Dendritic cell treated with granulocyte-macrophage colony-stimulating factor and Interleukin-4, amounts not matched to agents 40 ng/mL and 50 ng/mL, for 4 days (primary cell): ENCODE results near the gene TRANK1.
"Not testable (repeated sequence)": the region's sequence is repeated elsewhere in the genome, so short reads cannot be mapped to it uniquely, and the experiment has no call there.

Experiments
- H3K27ac Mint-ChIP-seq: one replicate; pipeline ENCODE4 v1.8.0; 2022; ENCODE audit warnings: mild to moderate bottlenecking, mixed read lengths
- H3K27me3 Mint-ChIP-seq: one replicate; pipeline ENCODE4 v1.8.0; 2022; ENCODE audit warnings: mild to moderate bottlenecking, mixed read lengths
- H3K36me3 Mint-ChIP-seq: one replicate; pipeline ENCODE4 v1.8.0; 2022; ENCODE audit warnings: low read depth, mixed read lengths
- H3K4me1 Mint-ChIP-seq: one replicate; pipeline ENCODE4 v1.8.0; 2022; ENCODE audit warnings: low read depth, mixed read lengths
- H3K4me3 Mint-ChIP-seq: one replicate; pipeline ENCODE4 v1.8.0; 2022; ENCODE audit warnings: mild to moderate bottlenecking, moderate library complexity, mixed read lengths
- H3K9me3 Mint-ChIP-seq: one replicate; pipeline ENCODE4 v1.8.0; 2022; ENCODE audit warnings: mixed read lengths
- intact Hi-C: fragments of 100-400 bp; cut with micrococcal nuclease; formaldehyde crosslinking; loops from one replicate; pipeline ENCODE4 v1.15.0; 2022

TRANK1 gene

DNA sequence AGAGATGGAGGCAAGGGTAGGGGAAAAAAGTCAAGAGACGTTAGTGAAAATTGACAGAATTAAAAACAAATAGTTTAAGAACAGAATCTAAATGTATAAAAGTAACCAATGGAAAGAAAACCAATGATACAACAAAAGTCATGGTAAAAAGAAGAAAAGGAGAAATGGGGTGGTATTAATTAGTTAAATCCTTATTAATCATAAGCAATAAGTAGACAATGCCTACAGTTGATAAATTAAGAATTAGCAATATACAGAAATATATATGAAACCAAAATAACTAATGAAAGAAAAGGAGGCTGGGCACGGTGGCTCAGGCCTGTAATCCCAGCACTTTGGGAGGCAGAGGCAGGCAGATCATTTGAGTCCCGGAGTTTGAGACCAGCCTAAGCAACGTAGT, 24.2 kb upstream of the TRANK1 start:
- Mint-ChIP-seq H3K36me3 (no peaks in the 10 kb centered on the region), H3K9me3 (no peaks in the 10 kb centered on the region), H3K4me1 (peaks cover 40% of the 10 kb centered on the region), H3K4me3 (no peak overlapping the region), H3K27me3 (no peaks in the 10 kb centered on the region), H3K27ac (peak overlapping the region; percentile 85)
- intact Hi-C loops, result no loop called here

DNA sequence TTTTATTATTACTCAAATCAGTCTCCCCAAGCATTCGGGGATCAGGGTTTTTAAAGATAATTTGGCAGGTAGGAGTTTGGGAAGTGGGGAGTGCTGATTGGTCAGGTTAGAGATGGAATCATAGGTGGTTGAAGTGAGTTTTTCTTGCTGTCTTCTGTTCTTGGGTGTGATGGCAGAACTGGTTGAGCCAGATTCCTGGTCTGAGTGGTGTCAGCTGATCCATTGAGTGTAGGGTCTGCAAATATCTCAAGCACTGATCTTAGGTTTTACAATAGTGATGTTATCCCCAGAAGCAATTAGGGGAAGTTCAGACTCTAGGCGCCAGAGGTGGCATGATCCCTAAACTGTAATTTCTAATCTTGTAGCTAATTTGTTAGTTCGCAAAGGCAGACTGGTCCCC, 20.6 kb upstream of the TRANK1 start:
- no peak overlapping the region for H3K27ac Mint-ChIP-seq

DNA sequence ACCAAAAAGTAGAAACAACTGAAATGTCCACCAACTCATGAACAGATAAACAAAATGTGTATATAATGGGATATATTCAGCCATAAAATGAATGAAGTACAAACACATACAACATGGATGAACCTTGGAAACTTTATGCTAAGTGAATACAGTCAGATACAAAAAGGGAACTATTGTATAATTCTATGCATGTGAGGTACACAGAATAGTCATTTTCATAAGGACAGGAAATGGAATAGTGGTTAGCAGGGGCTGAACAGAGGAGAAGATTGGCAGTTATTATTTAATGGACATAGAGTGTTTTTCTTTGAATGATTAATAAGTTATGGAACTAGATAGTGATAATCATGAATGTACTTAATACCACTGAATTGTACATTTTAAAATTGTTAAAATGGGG, 20.0 kb upstream of the TRANK1 start:
- peaks cover 25% of the 10 kb centered on the region for H3K4me1 Mint-ChIP-seq
- no peaks in the 10 kb centered on the region for H3K9me3 Mint-ChIP-seq
- no peaks in the 10 kb centered on the region for H3K27me3 Mint-ChIP-seq
- no peak overlapping the region for H3K4me3 Mint-ChIP-seq
- no peak overlapping the region for H3K27ac Mint-ChIP-seq
- intact Hi-C loops, result no loop called here
- no peaks in the 10 kb centered on the region for H3K36me3 Mint-ChIP-seq

More for the DNA sequence above, 20.6 kb upstream of the TRANK1 start:
- intact Hi-C loops, result no loop called here
- Mint-ChIP-seq H3K9me3 (no peaks in the 10 kb centered on the region), H3K36me3 (no peaks in the 10 kb centered on the region), H3K4me1 (peaks cover 29% of the 10 kb centered on the region), H3K27me3 (no peaks in the 10 kb centered on the region), H3K4me3 (no peak overlapping the region)

DNA sequence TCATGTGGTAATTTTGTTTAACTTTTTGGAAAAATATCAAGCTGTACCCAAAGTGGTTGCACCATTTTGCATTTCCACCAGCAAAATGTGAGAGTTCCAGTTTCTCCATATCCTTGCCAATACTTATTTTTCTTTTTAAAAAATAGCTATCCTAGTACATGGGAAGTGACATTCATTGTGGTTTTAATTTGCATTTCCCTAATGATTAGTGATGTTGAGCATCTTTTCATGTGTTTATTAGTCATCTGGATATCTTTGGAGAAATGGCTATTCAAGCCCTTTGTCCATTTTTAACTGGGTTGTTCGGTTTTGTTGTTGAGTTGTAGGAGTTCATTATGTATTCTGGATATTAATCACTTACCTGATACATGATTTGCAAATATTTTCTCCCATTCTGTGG, 19.5 kb upstream of the TRANK1 start:
- Mint-ChIP-seq H3K27ac (no peak overlapping the region), H3K36me3 (no peaks in the 10 kb centered on the region), H3K4me3 (no peak overlapping the region), H3K9me3 (no peaks in the 10 kb centered on the region), H3K27me3 (no peaks in the 10 kb centered on the region), H3K4me1 (peaks cover 20% of the 10 kb centered on the region)
- intact Hi-C loops, result no loop called here

DNA sequence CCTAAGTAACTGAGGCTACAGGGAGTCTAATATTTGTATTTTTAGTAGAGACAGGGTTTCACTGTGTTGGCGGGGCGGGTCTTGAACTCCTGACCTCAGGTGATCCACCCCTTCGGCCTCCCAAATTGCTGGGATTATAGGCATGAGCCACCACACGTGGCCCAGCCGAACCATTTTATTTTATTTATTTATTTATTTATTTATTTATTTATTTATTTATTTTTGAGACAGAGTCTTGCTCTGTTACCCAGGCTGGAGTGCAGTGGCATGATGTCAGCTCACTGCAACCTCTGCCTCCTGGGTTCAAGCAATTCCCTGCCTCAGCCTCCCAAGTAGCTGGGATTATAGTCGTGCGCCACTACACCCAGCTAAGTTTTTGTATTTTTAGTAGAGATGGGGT, 18.2 kb upstream of the TRANK1 start:
- H3K9me3 Mint-ChIP-seq, H3K27ac Mint-ChIP-seq, H3K36me3 Mint-ChIP-seq, H3K27me3 Mint-ChIP-seq, intact Hi-C loops, H3K4me3 Mint-ChIP-seq: not testable (repeated sequence)
- H3K4me1 Mint-ChIP-seq, result peaks cover 20% of the 10 kb centered on the region

DNA sequence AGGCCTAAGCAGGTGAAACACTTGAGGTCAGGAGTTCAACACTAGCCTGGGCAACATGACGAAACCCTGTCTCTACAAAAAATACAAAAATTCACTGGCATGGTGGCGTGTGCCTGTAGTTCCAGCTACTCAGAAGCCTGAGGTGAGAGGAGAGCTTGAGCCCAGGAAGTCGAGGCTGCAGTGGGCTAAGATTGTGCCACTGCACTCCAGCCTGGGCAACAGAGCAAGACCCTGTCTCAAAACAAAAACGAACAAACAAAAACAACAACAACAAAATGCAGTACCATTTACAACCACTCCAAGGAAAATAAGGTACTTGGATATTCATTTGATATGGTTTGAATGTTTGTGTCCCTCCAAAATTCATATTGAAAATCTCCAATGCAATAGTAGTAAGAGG, 15.6 kb upstream of the TRANK1 start:
- no peaks in the 10 kb centered on the region for H3K27me3 Mint-ChIP-seq
- H3K27ac Mint-ChIP-seq, result no peak overlapping the region
- H3K36me3 Mint-ChIP-seq, result no peaks in the 10 kb centered on the region
- no peak overlapping the region for H3K4me3 Mint-ChIP-seq
- intact Hi-C loops, result no loop called here
- H3K9me3 Mint-ChIP-seq, result no peaks in the 10 kb centered on the region
- peaks cover 27% of the 10 kb centered on the region for H3K4me1 Mint-ChIP-seq

DNA sequence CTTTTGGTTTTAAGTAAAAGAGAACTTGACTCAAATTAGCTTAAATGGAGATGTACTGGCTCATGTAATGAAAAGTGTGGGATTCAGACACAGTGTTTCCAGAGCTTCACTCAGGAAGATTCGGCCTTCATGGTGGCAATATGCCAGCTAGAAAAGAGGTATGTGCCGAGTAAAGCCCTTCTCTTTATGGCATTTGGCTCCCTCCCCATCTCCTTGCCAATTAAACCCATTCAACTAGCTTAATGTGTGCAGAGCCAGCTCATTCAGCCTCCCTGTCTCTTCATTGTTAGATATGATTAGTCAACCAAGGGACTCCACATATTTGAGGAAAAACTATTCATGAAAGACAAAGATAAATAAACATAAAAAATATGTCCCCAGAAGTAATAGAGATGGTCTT, 15.0 kb upstream of the TRANK1 start:
- Mint-ChIP-seq H3K9me3 (no peaks in the 10 kb centered on the region), H3K4me3 (no peak overlapping the region), H3K4me1 (peaks cover 21% of the 10 kb centered on the region), H3K27ac (no peak overlapping the region), H3K27me3 (no peaks in the 10 kb centered on the region), H3K36me3 (no peaks in the 10 kb centered on the region)
- intact Hi-C loops, result no loop called here

DNA sequence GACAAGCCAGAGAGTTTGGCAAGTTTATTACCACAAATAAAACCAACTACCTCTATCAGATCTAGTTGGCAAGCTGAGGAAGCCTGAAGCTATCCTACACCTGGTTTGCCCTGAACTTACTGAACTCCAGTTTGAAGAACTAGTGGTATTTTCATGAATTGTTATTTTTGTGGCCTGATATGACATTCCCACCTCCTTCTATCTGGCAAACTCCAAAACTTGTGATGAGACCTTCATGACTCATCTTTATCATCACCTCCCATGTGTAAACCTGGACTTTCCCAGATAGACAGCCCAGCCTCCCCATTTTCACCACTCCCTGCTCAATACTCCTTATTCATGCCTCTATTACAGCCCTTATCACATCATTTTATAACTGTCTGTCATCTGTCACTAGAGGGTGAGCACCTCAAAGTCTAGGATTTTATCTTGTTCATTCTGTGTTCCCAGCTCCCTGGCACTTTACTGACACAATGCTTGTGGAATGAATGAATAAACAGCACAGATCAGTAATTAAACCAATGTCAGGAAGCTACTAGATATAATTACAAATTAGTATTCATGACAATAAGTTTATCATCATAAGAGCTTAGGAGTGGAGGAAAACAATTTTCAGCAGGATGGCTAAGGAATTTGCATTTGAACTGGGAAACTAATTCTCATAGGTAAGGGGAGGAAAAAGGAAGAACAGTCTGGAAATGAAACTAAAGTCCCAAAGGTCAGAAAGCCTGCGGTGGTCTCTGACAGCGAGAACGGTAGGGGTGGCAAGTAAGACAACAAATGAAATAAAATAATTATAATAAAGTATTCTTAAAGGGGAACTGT, 13.2 kb upstream of the TRANK1 start:
- Mint-ChIP-seq H3K36me3 (no peaks in the 10 kb centered on the region), H3K27ac (no peak overlapping the region), H3K4me1 (peaks cover 15% of the 10 kb centered on the region), H3K4me3 (no peak overlapping the region), H3K27me3 (no peaks in the 10 kb centered on the region), H3K9me3 (no peaks in the 10 kb centered on the region)
- intact Hi-C loops, result loop anchor here (1.0 kb wide), 2 partner anchors 54 to 229 kb away; no protein-coding TSS in a partner anchor

DNA sequence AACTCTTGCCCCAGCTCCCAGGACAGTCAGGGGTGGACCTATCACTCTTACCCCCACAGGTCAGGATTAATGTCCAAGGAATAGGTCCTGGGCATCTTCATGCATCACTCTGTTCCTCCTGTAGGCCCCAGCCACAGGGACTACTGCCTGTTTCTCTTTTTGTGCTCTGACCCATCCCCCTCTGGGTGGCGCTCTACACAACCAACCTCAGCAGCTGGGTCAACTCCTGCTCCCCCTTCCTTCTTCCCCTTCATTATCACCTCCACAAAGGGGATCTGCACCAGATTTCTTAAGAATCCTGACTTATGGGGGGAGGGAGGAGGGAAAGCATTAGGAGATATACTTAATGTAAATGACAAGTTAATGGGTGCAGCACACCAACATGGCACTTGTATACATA, 12.2 kb upstream of the TRANK1 start:
- no peak overlapping the region for H3K4me3 Mint-ChIP-seq
- intact Hi-C loops, result no loop called here

DNA sequence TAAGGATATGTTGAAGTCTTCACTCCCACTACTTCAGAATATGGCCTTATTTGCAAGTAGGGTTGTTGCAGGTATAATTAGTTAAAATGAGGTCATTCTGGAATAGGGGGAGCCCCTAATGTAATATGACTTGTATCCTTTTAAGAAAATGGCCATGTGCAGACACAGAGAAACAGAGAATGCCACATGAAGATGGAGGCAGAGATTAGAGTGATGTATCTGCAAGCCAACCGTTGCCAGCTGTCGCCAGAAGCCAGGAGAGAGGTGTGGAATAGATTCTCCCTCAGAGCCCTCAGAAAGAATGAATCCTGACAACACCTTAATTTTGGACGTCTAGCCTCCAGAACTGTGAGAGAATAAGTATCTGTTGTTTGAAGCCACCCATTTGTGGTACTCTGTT, 11.3 kb upstream of the TRANK1 start:
- H3K27ac Mint-ChIP-seq, result no peak overlapping the region
- H3K27me3 Mint-ChIP-seq, result no peaks in the 10 kb centered on the region
- H3K9me3 Mint-ChIP-seq, result no peaks in the 10 kb centered on the region
- no peaks in the 10 kb centered on the region for H3K36me3 Mint-ChIP-seq
- intact Hi-C loops, result no loop called here
- H3K4me1 Mint-ChIP-seq, result peaks cover 15% of the 10 kb centered on the region
- no peak overlapping the region for H3K4me3 Mint-ChIP-seq

More for the DNA sequence above, 12.2 kb upstream of the TRANK1 start:
- no peaks in the 10 kb centered on the region for H3K9me3 Mint-ChIP-seq
- peaks cover 15% of the 10 kb centered on the region for H3K4me1 Mint-ChIP-seq
- H3K27ac Mint-ChIP-seq, result no peak overlapping the region
- H3K27me3 Mint-ChIP-seq, result no peaks in the 10 kb centered on the region
- no peaks in the 10 kb centered on the region for H3K36me3 Mint-ChIP-seq

DNA sequence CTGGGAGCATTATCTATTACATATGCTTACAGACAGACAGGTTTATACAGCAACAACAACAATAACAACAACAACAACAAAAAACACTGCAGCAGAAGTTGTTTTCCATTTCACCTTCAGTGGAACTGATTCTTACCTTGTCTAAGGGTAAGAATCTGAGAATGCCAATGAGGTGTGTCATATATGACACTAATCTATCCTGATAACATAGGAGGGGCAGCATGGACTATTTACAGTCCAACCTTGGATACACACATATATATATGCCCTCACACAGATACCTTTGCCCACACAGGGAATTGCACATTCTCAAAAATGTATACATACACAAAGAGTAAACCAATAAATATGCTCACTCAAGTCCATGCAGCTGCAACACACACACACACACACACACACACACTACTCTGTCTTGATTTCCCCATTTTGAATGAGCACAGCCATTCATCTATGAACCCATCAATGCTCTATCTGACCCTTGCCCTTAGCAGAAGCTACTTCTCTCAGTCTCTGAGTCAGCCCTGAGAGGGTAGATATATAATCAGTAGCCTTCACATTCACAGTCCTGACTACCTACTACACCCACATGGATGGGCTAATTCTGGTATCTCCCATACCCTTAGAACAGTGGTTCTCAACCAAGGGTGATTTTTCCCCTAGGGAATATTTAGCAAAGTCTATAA, 9.7 kb upstream of the TRANK1 start:
- H3K9me3 Mint-ChIP-seq, result no peaks in the 10 kb centered on the region
- H3K27me3 Mint-ChIP-seq, result no peaks in the 10 kb centered on the region
- H3K4me1 Mint-ChIP-seq, result peaks cover 15% of the 10 kb centered on the region
- H3K27ac Mint-ChIP-seq, result no peak overlapping the region
- H3K4me3 Mint-ChIP-seq, result no peak overlapping the region
- no peaks in the 10 kb centered on the region for H3K36me3 Mint-ChIP-seq
- intact Hi-C loops, result no loop called here

DNA sequence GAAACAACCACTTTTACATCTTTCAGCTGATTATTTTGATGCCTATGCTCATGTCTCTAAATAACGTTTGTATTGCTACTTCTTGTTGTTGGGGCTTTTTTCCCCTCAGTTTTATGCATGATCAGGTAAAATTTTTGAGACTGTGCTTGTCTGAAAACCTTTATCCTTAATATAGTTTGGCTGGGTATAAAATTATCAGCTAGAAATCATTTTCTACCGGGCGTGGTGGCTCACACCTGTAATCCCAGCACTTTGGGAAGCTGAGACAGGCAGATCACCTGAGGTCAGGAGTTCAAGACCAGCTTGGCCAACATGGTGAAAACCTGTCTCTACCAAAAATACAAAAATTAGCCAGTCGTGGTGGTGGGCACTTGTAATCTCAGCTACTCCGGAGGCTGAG, 3.0 kb upstream of the TRANK1 start:
- H3K36me3 Mint-ChIP-seq, H3K4me3 Mint-ChIP-seq, intact Hi-C loops, H3K27ac Mint-ChIP-seq, H3K27me3 Mint-ChIP-seq: not testable (repeated sequence)
- Mint-ChIP-seq H3K4me1 (peaks cover 13% of the 10 kb centered on the region), H3K9me3 (peaks cover 12% of the 10 kb centered on the region)

DNA sequence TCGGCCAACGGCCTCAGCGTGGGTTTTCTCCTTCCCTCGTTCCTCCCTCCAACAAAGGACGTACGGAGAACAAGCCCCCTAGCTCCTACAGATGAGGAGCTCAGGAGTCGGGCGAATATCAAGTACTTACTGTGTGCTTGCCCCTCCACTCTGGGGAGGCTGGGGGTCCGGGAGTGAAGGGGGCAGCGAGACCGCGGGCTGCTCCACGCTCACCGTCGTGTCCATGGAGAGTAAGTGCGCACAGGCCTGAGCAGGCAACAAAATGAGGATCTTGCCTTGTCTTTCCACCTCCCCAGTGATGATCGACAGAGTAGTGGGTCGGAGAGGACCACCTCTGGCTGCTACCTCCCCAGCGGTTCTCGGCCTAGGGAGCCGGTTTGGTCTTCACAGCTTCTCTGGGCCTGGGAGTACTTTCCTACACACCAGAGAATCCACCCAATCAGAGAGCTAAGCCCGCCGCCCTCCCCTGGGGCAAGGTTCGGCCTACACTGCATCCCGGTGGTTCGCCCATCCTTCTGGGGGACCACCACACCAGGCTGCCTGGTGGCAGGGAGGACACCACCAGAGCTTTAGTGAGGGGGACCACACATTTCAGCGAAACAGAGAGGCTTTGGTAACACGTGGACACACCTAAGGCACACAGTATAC, 603 bp upstream of the TRANK1 start:
- peaks cover 11% of the 10 kb centered on the region for H3K36me3 Mint-ChIP-seq
- H3K9me3 Mint-ChIP-seq, result peaks cover 12% of the 10 kb centered on the region
- peaks cover 17% of the 10 kb centered on the region for H3K4me1 Mint-ChIP-seq
- peak overlapping the region; percentile 83 for H3K27ac Mint-ChIP-seq
- peaks cover 2% of the 10 kb centered on the region for H3K27me3 Mint-ChIP-seq
- intact Hi-C loops, result no loop called here
- H3K4me3 Mint-ChIP-seq, result peak overlapping the region; percentile 89

DNA sequence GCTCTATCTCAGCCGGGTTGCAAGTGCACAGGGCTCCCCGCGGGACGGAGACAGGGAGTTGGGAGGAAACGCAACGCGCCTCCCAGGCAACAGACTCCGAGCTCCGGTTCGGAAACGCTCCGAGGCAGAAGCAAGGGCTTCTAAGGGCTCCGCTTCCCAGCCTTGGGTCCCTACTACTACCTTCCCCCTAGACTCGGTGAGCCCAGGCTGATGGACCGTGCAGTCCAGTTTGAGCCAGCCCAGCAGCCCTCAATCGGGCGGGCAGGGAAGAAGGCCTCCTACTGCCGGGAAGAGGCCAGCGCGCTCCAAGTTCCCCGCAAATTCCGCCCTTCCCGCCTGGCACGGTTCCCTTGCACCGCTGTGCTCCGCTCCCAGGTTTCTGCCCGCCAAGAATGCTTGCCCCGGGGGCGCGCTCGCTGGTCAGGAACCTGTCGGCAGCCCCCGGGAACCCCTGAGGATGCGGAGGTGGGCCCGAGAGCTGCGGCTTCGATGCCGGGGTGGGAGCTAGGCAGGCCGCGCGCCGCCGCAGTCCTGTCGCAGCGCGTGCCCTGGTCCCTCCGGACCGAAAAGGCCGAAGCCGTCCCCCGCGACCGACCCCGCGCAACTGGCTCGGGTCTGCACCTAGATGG, 728 bp downstream of the TRANK1 start:
- intact Hi-C loops, result no loop called here
- peaks cover 17% of the 10 kb centered on the region for H3K4me1 Mint-ChIP-seq
- peaks cover 11% of the 10 kb centered on the region for H3K36me3 Mint-ChIP-seq
- peak overlapping the region; percentile 89 for H3K4me3 Mint-ChIP-seq
- H3K9me3 Mint-ChIP-seq, result peaks cover 12% of the 10 kb centered on the region
- H3K27me3 Mint-ChIP-seq, result peaks cover 2% of the 10 kb centered on the region
- H3K27ac Mint-ChIP-seq, result peak overlapping the region; percentile 83
